GM19438 (cell line): Measurements from ENCODE around the gene TMEM61.
"Not testable (repeated sequence)": the region's sequence is repeated elsewhere in the genome, so short reads cannot be mapped to it uniquely, and the experiment has no call there.

ENCODE experiments used
- ATAC-seq: cut with Tn5 transposase; IDR thresholded peaks from one replicate; pipeline ENCODE4 v1.9.1; 2021; ENCODE audit warnings: low read depth; ENCODE audit not compliant: unreplicated experiment

TMEM61 gene

DNA sequence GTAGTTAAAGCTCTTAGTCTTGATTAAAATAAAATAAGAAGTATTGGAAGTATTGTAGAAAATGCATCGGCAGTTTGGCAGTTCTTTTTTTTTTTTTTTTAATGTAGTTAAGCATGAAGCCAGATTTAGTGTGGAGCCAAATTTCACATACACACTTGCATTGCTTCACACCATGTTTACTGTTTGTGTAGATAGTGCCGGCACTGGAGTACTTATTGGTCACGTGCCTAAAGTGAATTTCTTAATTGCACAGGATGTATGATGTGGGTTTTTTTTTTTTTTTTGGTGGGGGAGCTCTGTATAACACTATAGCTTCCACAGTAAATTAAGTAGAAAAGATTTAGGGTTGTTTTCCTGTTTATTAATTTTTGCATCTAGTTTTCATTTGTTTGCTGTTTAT, 21.2 kb upstream of the TMEM61 start:
- ATAC-seq = no peak

- no peak for ATAC-seq
Observed at GRCh38 chr1:54962612-54963395, 17.6 kb upstream of the TMEM61 start.

GRCh38 chr1:54963829-54964228, 16.6 kb upstream of the TMEM61 start:
- not testable (repeated sequence) for ATAC-seq

GRCh38 chr1:54965624-54966340, 14.6 kb upstream of the TMEM61 start:
- peak; percentile 98 for ATAC-seq

DNA sequence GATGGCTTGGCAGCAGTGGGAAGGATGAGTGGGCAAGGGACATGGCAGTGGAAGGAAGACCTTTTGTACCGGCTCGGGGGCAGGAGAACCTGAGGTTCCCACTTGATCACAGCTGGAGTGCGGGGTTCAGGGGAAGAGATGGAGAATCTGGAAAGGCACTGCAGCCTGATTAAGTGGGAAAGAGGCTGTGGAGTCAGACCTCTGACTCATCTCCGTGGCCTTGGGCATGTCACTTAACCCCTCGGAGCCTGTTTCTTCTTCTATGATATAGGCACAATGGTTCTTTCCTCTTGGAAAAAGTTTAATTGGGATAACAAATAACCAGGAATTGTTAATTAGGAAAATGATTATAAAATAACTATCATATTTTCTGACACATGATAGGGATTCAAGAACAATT, 13.1 kb upstream of the TMEM61 start:
- no peak for ATAC-seq

DNA sequence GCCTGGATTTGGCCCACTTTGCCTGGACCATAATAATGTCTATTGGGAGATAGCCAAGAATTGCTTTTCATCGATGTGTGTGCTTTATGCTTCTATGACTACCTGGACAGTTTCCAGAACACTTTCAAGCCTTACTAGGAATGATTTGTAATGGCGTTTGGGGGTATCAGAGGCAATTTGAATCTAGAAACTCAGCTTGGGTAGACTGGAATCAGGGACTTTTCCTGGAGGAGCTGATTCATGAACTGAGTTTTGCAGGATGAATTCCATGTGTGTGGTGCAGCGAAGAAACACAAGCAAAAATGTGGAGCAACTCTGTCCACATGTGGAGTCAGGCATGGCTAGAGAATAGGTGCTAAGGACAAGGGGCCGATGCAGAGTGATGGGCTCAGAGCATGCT, 11.9 kb upstream of the TMEM61 start:
- ATAC-seq = no peak

- no peak for ATAC-seq
Observed at GRCh38 chr1:54969879-54970278, 10.5 kb upstream of the TMEM61 start.

DNA sequence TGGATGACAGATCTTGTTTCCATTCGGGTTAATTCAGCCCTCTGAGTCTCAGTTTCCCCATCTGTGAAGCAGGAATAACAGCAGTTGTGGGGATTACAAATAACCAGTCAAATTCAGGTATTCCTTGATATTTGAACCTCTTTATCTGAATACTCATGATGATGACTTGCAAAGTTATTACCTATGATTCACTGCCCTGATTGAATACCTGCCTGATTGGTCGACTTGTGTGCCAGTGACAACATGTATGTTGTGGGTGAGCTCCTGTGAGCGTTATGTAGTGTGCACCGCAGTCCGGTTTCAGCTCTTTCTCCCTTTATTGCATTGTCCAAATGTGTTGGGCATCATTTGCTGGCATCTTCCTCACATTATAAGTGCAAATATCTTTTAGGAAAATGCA, 9.5 kb upstream of the TMEM61 start:
- no peak for ATAC-seq

DNA sequence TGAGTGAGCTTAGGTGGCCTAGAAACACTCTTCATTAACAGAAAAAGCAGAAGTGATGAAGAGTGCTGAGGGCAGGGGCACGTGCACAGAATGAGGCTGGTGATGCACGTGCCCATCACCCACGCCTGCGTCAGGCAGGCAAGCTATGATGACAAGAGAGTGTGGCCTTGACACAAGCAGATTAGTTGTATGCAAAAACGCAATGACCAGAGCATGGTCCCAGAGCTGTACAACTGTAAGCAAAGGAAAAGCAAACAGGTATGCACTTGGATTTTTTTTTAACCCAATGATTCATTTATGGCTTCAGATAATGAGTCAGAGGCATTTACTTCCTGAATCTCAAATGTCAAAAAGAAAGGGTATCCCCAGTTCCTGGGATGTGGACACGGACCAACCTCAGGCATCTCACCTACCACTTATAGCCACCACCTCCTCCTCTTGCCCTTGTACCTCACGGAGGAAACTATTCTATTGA, 9.1 kb upstream of the TMEM61 start:
- ATAC-seq = peak; percentile 81

DNA sequence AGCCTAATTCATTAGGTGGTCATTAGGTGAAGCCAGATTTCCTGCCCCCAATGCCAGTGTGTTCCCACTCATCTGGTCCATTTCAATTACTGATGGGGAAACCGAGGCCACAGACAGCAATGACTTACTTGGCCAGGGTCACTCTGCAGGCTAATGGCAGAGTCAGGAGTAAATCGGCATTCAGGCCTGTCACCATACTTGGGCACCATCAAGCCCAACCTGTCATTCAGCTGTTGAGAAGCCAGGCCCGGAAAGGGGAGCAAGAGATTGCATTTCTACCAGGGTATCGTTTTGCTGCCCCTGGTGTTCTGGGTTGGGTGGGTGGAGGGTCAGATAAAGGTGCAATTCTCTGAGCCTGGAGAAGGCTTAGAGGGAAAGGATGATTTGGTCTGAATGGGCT, 8.0 kb upstream of the TMEM61 start:
- no peak for ATAC-seq

DNA sequence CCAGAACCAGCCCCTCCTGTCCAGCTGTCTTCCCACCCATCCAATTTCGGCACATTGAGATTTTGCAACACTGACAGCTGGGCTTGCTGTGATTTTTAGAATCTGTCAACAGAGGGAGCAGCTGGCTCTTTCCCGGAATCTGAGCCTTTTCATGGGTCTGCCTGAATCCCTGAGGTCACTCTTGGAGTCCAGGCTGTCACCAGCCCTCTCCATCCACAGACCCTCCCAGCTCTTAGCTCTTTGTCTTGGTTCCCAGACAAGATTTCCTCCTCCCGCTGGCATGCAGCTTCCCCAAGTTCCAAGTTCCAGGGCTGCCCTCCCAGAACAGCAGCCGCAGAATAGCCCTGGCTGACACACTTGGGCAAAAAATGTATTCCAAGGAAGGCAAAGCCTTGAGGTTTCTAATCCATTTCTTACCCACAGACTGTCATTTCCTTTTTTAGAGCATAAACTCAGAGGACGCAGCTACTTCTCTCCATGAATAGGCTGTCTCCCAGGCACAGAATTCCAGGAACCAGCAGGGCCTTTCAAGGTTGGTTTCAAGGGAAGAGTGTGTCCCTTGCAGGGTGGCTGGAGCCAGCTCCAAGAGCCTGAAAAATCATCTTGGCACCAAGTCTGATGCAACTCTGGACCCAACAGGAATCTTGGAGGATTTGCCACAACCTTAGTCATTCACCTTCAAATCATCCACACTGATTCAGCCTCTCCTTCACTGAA, 7.1 kb upstream of the TMEM61 start:
- ATAC-seq = no peak

- no peak for ATAC-seq
Observed at GRCh38 chr1:54975356-54976108, 4.9 kb upstream of the TMEM61 start.

GRCh38 chr1:54976747-54977146, 3.7 kb upstream of the TMEM61 start:
- ATAC-seq = no peak

DNA sequence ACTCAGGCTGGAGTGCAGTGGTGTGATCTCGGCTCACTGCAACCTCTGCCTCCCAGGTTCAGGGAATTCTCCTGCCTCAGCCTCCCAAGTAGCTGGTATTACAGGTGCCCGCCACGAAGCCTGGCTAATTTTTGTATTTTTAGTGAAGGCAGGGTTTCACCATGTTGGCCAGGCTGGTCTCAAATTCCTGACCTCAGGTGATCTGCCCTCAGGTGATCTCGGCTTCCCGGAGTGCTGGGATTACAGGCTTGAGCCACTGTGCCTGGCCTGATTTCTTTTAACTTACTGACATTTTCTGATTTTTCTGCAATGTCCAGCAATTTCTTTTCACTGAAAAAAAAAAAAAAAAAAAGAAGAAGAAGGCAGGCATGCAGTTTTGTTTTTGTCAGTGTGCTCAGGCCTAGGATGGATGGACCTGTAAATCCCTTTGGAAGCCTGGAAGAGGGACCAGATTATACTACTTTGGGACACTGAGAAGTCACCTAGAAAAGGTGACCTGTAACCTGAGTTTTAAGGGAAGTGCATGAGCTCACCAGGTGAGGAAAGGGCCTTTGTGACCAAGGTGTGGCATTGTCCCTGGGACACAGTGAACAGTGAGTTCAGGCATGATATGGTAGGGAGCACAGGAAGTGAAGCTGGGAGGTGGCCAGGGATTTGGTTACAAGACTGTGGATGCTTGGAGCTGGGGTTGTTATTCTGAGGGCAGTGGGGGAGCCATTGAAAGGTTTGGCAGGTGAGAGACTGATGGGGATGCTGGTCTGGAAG, 2.7 kb upstream of the TMEM61 start:
- no peak for ATAC-seq

DNA sequence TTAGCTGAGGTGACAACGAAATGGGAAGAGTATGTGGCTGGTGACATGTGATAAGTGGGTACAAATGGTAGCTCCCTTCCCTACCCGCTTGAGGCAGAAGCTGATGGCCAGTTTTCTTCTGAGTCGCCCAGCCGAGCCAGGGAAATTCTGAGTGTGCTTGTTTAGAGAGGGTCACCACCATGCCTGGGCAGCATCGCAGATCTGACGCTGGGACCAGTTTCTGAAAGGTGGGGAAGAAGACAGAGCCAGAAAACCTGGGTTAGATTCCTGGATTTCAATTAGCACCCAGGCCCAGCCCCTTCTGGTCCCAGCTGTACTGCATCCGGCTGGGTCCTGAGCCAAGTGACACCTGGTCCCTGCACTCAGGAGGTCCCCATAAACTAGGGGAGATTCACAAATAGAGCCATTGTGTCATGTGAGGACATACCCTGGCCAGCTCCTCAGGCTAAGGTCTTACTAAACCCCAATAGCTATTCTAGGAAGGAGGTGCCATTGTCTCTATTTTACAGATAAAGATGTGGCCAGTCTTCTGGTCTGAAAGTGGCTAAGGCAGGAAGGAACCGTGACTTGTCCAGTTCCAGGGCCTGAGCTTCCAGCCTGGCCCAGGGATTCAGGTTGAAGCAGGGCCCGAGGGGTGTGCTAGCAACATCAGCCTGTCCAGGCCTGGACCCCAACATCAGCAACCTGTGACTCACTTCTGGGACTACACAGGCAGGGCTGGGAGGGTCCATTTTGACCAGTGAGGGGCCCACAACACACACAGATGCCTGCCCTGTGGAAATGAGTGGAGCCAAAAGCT, 1.7 kb upstream of the TMEM61 start:
- no peak for ATAC-seq

GRCh38 chr1:54979327-54979891, 1.0 kb upstream of the TMEM61 start:
- no peak for ATAC-seq

GRCh38 chr1:54980046-54980527, 341 bp upstream of the TMEM61 start:
- no peak for ATAC-seq

GRCh38 chr1:54981466-54981865, 1.0 kb downstream of the TMEM61 start:
- no peak for ATAC-seq

GRCh38 chr1:54982739-54983138, 2.3 kb downstream of the TMEM61 start:
- ATAC-seq = no peak
